ENCODE results near the gene CDK5. TPM values are rescaled to one million over a fixed set of nuclear protein-coding genes. Genes with fewer than 3 reads are reported as not detected.

Gene CDK5
- total and polyA plus RNA-seq, 9 of the 15 experiments (the other 6 are each of a cell fraction or from before 2014, with no cell fraction given): 3.2 to 38.0 (median 27.5) TPM

- TF ChIP-seq, protein P1, sequence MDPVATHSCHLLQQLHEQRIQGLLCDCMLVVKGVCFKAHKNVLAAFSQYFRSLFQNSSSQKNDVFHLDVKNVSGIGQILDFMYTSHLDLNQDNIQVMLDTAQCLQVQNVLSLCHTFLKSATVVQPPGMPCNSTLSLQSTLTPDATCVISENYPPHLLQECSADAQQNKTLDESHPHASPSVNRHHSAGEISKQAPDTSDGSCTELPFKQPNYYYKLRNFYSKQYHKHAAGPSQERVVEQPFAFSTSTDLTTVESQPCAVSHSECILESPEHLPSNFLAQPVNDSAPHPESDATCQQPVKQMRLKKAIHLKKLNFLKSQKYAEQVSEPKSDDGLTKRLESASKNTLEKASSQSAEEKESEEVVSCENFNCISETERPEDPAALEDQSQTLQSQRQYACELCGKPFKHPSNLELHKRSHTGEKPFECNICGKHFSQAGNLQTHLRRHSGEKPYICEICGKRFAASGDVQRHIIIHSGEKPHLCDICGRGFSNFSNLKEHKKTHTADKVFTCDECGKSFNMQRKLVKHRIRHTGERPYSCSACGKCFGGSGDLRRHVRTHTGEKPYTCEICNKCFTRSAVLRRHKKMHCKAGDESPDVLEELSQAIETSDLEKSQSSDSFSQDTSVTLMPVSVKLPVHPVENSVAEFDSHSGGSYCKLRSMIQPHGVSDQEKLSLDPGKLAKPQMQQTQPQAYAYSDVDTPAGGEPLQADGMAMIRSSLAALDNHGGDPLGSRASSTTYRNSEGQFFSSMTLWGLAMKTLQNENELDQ (CRISPR knock-in tag; IDR thresholded peaks at IDR 0.05; ENCODE audit: borderline replicate concordance): no peak
- TF ChIP-seq ZNF124 (CRISPR knock-in tag; IDR thresholded peaks at IDR 0.05) (no peak), ZHX1 (conservative IDR thresholded peaks at IDR 0.05; ENCODE audit: low read length) (no peak), BCOR (IDR thresholded peaks at IDR 0.05) (no peak), ZNF507 (tag; conservative IDR thresholded peaks at IDR 0.05) (no peak), KLF10 (CRISPR knock-in tag; IDR thresholded peaks at IDR 0.05) (no peak), HNRNPUL1 (IDR thresholded peaks at IDR 0.05; ENCODE audit: low read length) (no peak), NELFE (IDR thresholded peaks at IDR 0.05; ENCODE audit: insufficient read depth, insufficient read length) (no peak), MECOM (CRISPR knock-in tag; IDR thresholded peaks at IDR 0.05) (peak; percentile 61), CBX8 (IDR thresholded peaks at IDR 0.05; ENCODE audit: borderline replicate concordance, extremely low read depth, low read depth, low read length, poor library complexity, severe bottlenecking) (no peak), RAD51 (IDR thresholded peaks at IDR 0.05; ENCODE audit: borderline replicate concordance, low read depth) (no peak), SMARCB1 (IDR thresholded peaks at IDR 0.05; ENCODE audit: insufficient read length, low read depth) (no peak), CC2D1A (IDR thresholded peaks at IDR 0.05) (no peak), HDGF (IDR thresholded peaks at IDR 0.05) (peak; percentile 35), POLR2H (tag; IDR thresholded peaks at IDR 0.05; ENCODE audit: low read depth) (no peak), FOXA3 (CRISPR knock-in tag; conservative IDR thresholded peaks at IDR 0.05 in 1 of 2, IDR thresholded peaks at IDR 0.05 in 1 of 2) (peak in 1 of 2 experiments; percentile 75; a peak in 1 of 4 replicates), ADNP (tag; IDR thresholded peaks at IDR 0.05) (no peak), SETDB1 (IDR thresholded peaks at IDR 0.05; ENCODE audit: low read length) (no peak), YY1 (IDR thresholded peaks at IDR 0.05; ENCODE audit: borderline replicate concordance in 1 of 3, control insufficient read depth in 1 of 3, extremely low read depth in 1 of 3, insufficient read depth in 3 of 3, insufficient read length in 1 of 3, insufficient replicate concordance in 2 of 3, low read depth in 1 of 3, low read length in 2 of 3) (peak in 2 of 3 experiments; percentile 8 to 77), NCOA4 (IDR thresholded peaks at IDR 0.05; ENCODE audit: partially characterized antibody) (no peak), CEBPB (tag; IDR thresholded peaks at IDR 0.05) (no peak)
- TF ChIP-seq, protein P2, sequence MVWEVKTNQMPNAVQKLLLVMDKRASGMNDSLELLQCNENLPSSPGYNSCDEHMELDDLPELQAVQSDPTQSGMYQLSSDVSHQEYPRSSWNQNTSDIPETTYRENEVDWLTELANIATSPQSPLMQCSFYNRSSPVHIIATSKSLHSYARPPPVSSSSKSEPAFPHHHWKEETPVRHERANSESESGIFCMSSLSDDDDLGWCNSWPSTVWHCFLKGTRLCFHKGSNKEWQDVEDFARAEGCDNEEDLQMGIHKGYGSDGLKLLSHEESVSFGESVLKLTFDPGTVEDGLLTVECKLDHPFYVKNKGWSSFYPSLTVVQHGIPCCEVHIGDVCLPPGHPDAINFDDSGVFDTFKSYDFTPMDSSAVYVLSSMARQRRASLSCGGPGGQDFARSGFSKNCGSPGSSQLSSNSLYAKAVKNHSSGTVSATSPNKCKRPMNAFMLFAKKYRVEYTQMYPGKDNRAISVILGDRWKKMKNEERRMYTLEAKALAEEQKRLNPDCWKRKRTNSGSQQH (CRISPR knock-in tag; IDR thresholded peaks at IDR 0.05): peak; percentile 63; the same call in 1 of the 2 replicates
These were observed 47.2 kb downstream of the CDK5 start (continued) for GRCh38 chr7:151010307-151011096.

Measured in K562 (cell line).